Thyroid gland (tissue), 4 donors: ENCODE results near the gene MYLK. TPM values are rescaled to one million over a fixed set of nuclear protein-coding genes. Genes with fewer than 3 reads are reported as not detected.
"Not testable (repeated sequence)": the region's sequence is repeated elsewhere in the genome, so short reads cannot be mapped to it uniquely, and the experiment has no call there.

Experiments used
- DNase-seq, 2 donors: peaks; one replicate each; pipeline ENCODE4 v3.0.0-alpha.2; 2019
- H3K27ac ChIP-seq, 3 donors: fragments of 200-600 bp; sonication (generic); 1 replicate in 2 of 3; 2 replicates in 1 of 3; pipeline ENCODE4 v1.5.1; 2016 to 2019; ENCODE audit warnings: mild to moderate bottlenecking in 1 of 3, moderate library complexity in 1 of 3
- H3K27me3 ChIP-seq: fragments of 200-600 bp; sonication (generic); one replicate; pipeline ENCODE4 v1.5.1; 2019
- H3K36me3 ChIP-seq, 2 donors: fragments of 200-600 bp; sonication (generic); one replicate each; pipeline ENCODE4 v1.5.1; 2016 to 2019
- H3K4me1 ChIP-seq, 2 donors: fragments of 200-600 bp; sonication (generic); one replicate each; pipeline ENCODE4 v1.5.1; 2017 to 2019
- H3K4me3 ChIP-seq, 3 donors: fragments of 200-600 bp; sonication (generic); replicated peaks in 1 of 3; 1 replicate in 2 of 3; 2 replicates in 1 of 3; pipeline ENCODE4 v1.5.1; 2016; ENCODE audit warnings: mild to moderate bottlenecking in 1 of 3
- H3K9me3 ChIP-seq: fragments of 200-600 bp; sonication (generic); one replicate; pipeline ENCODE4 v1.5.1; 2017
- CTCF ChIP-seq, 6 experiments: fragments of 200-600 bp in 3 of 6; fragments of 450-650 bp in 3 of 6; sonication (generic) in 3 of 6; IDR thresholded peaks; one replicate each; pipeline ENCODE4 v1.5.1; 2016 to 2019; ENCODE audit warnings: antibody characterized with exemption in 6 of 6, mild to moderate bottlenecking in 2 of 6, inconsistent platforms in 1 of 6, moderate library complexity in 1 of 6
- POLR2A ChIP-seq, 2 donors: fragments of 450-650 bp; IDR thresholded peaks; one replicate each; pipeline ENCODE4 v1.6.1; 2017; ENCODE audit warnings: antibody characterized with exemption in 2 of 2, mild to moderate bottlenecking in 2 of 2, moderate library complexity in 1 of 2
- WGBS, 2 donors: methylation state at CpG; one replicate each; pipeline ENCODE4 v1.1.5; 2017; 5-methylcytosine and 5-hydroxymethylcytosine counted together
- intact Hi-C: fragments of 100-400 bp; cut with DNase I; formaldehyde crosslinking; loops from one replicate; pipeline ENCODE4 v1.15.1; 2023
- total RNA-seq, 4 donors: library from RNA; depleted of rRNA; stranded (reverse); fragments of >200 nt; gene quantifications; one replicate each; pipeline ENCODE4 v1.2.3, GENCODE V29; 2016

The MYLK gene
- total RNA-seq, 4 donors from 2014 or later = 28.9 to 51.2 (median 37.4) TPM

GRCh38 chr3:123723522-123724168 is 160.5 kb downstream of the MYLK start:
- Histone ChIP-seq H3K4me1 (peaks cover 3 to 22% of the 10 kb centered on the region in 2 donors), H3K9me3 (no peaks in the 10 kb centered on the region), H3K4me3 (no peak overlapping the region), H3K27me3 (no peaks in the 10 kb centered on the region), H3K27ac (no peak overlapping the region), H3K36me3 (no peaks in the 10 kb centered on the region)
- TF ChIP-seq CTCF (IDR thresholded peaks at IDR 0.05) (peak; percentile 58 to 78 (median 73)), POLR2A (IDR thresholded peaks at IDR 0.05) (no peak)
- intact Hi-C loops = no loop called here
- DNase-seq = peak; percentile 40 to 49
- WGBS, 2 donors = 11% methylated on average over 9 of the region's 9 CpGs

GRCh38 chr3:123723070-123723469 is 161.1 kb downstream of the MYLK start:
- no peak for DNase-seq
- Histone ChIP-seq H3K9me3 (no peaks in the 10 kb centered on the region), H3K4me3 (no peak overlapping the region), H3K36me3 (no peaks in the 10 kb centered on the region), H3K27ac (no peak overlapping the region), H3K4me1 (peaks cover 3 to 22% of the 10 kb centered on the region in 2 donors), H3K27me3 (no peaks in the 10 kb centered on the region)
- no peak for TF ChIP-seq CTCF (IDR thresholded peaks at IDR 0.05)
- TF ChIP-seq POLR2A (IDR thresholded peaks at IDR 0.05) = no peak
- intact Hi-C loops = no loop called here
- WGBS, 2 donors = 62 to 64% methylated on average over 4 of the region's 4 CpGs

GRCh38 chr3:123722456-123722855 is 161.7 kb downstream of the MYLK start:
- intact Hi-C loops = no loop called here
- H3K27me3 ChIP-seq = no peaks in the 10 kb centered on the region
- no peaks in the 10 kb centered on the region for H3K9me3 ChIP-seq
- no peak overlapping the region for H3K27ac ChIP-seq
- no peak overlapping the region for H3K4me3 ChIP-seq
- DNase-seq = no peak
- peaks cover 3 to 22% of the 10 kb centered on the region in 2 donors for H3K4me1 ChIP-seq
- no peaks in the 10 kb centered on the region for H3K36me3 ChIP-seq
- TF ChIP-seq POLR2A (IDR thresholded peaks at IDR 0.05) (no peak), CTCF (IDR thresholded peaks at IDR 0.05) (no peak)
- WGBS, 2 donors = 63 to 67% methylated on average over 5 of the region's 5 CpGs

- WGBS, 2 donors = 80 to 84% methylated on average over 7 to 9 of the region's 10 CpGs
- Histone ChIP-seq H3K27ac (no peak overlapping the region), H3K27me3 (no peaks in the 10 kb centered on the region), H3K36me3 (no peaks in the 10 kb centered on the region), H3K4me1 (peaks cover 3 to 22% of the 10 kb centered on the region in 2 donors), H3K9me3 (no peaks in the 10 kb centered on the region), H3K4me3 (no peak overlapping the region)
- intact Hi-C loops = no loop called here
- DNase-seq = no peak
- TF ChIP-seq CTCF (IDR thresholded peaks at IDR 0.05) = no peak
- TF ChIP-seq POLR2A (IDR thresholded peaks at IDR 0.05) = no peak
Observed at GRCh38 chr3:123722021-123722420, 162.1 kb downstream of the MYLK start.

GRCh38 chr3:123721095-123721689 is 162.9 kb downstream of the MYLK start:
- peaks cover 3 to 22% of the 10 kb centered on the region in 2 donors for H3K4me1 ChIP-seq
- 59 to 93% methylated on average over 2 to 8 of the region's 10 CpGs for WGBS, 2 donors
- H3K27me3 ChIP-seq, H3K4me3 ChIP-seq, H3K9me3 ChIP-seq, intact Hi-C loops, DNase-seq, H3K27ac ChIP-seq, H3K36me3 ChIP-seq: not testable (repeated sequence)
